HEK293 (cell line): ENCODE measurements around the gene HTR4.

Experiments
- CTCF ChIA-PET: fragments of 350-600 bp; formaldehyde crosslinking; extraction: SDS; loops from one replicate; lab custom pipeline; 2021; ENCODE audit warnings: antibody characterized with exemption; lab: Yijun Ruan, JAX
- POLR2A ChIA-PET: fragments of 300-600 bp; formaldehyde crosslinking; extraction: SDS; loops from one replicate; lab custom pipeline; 2020; ENCODE audit warnings: antibody characterized with exemption, inconsistent platforms; lab: Yijun Ruan, JAX
- H3K27ac ChIP-seq: fragments of 200-500 bp; sonication (Bioruptor generic); 2 replicates; pipeline ENCODE4 v1.5.1; 2014; ENCODE audit warnings: low read depth, low read length, control low read depth, inconsistent platforms; ENCODE audit errors: extremely low read depth
- H3K36me3 ChIP-seq, 2 experiments: fragments of 200-500 bp in 1 of 2; sonication (Bioruptor generic) in 1 of 2; 1 replicate in 1 of 2; 2 replicates in 1 of 2; pipeline ENCODE4 v1.5.1; 2014 to 2017; ENCODE audit warnings: inconsistent platforms in 2 of 2, low read length in 2 of 2; ENCODE audit not compliant: control insufficient read depth in 2 of 2, insufficient read depth in 1 of 2
- H3K4me1 ChIP-seq: fragments of 200-500 bp; sonication (Bioruptor generic); 2 replicates; pipeline ENCODE4 v1.5.1; 2014; ENCODE audit warnings: mild to moderate bottlenecking, low read length, inconsistent platforms; ENCODE audit not compliant: control insufficient read depth, insufficient read depth
- H3K4me3 ChIP-seq: 2 replicates; pipeline ENCODE4 v1.5.1; 2011; ENCODE audit warnings: low read depth, mild to moderate bottlenecking, control low read depth, low read length, moderate library complexity
- H3K9me3 ChIP-seq: fragments of 200-500 bp; sonication (Bioruptor generic); 2 replicates; pipeline ENCODE4 v1.5.1; 2014; ENCODE audit warnings: low read depth, low read length, inconsistent platforms; ENCODE audit not compliant: control insufficient read depth, insufficient read depth
- BCL11A ChIP-seq: fragments of 450-650 bp; formaldehyde crosslinking; IDR thresholded peaks from 2 replicates; pipeline ENCODE4 v1.5.1; 2016; ENCODE audit warnings: low read depth, missing biosample characterization, missing genetic modification characterization
- FEZF1 ChIP-seq: fragments of 450-650 bp; formaldehyde crosslinking; IDR thresholded peaks from 2 replicates; pipeline ENCODE4 v1.5.1; 2016; ENCODE audit warnings: missing biosample characterization, missing genetic modification characterization
- HOXA7 ChIP-seq: sonication (generic); formaldehyde crosslinking; IDR thresholded peaks from 2 replicates; pipeline ENCODE4 v1.8.1; 2022; ENCODE audit warnings: missing genetic modification reagents, borderline replicate concordance
- KLF1 ChIP-seq: fragments of 450-650 bp; formaldehyde crosslinking; IDR thresholded peaks from 2 replicates; pipeline ENCODE4 v1.5.1; 2016; ENCODE audit warnings: missing biosample characterization, missing genetic modification characterization
- KLF7 ChIP-seq: fragments of 450-650 bp; formaldehyde crosslinking; IDR thresholded peaks from 2 replicates; pipeline ENCODE4 v1.5.1; 2016; ENCODE audit warnings: missing biosample characterization, missing genetic modification characterization, borderline replicate concordance
- MEIS1 ChIP-seq: sonication (generic); formaldehyde crosslinking; IDR thresholded peaks from 2 replicates; pipeline ENCODE4 v1.8.1; 2022; ENCODE audit warnings: missing genetic modification reagents, mild to moderate bottlenecking, borderline replicate concordance
- MZF1 ChIP-seq: fragments of 450-650 bp; formaldehyde crosslinking; IDR thresholded peaks from 2 replicates; pipeline ENCODE4 v1.5.1; 2017; ENCODE audit warnings: missing biosample characterization, missing genetic modification characterization, borderline replicate concordance
- OSR2 ChIP-seq: fragments of 450-650 bp; formaldehyde crosslinking; IDR thresholded peaks from 2 replicates; pipeline ENCODE4 v1.5.1; 2016; ENCODE audit warnings: missing biosample characterization, missing genetic modification characterization
- RBAK ChIP-seq: fragments of 450-650 bp; formaldehyde crosslinking; IDR thresholded peaks from 2 replicates; pipeline ENCODE4 v1.5.1; 2016; ENCODE audit warnings: missing biosample characterization, missing genetic modification characterization
- ZFP69B ChIP-seq: fragments of 450-650 bp; formaldehyde crosslinking; IDR thresholded peaks from 2 replicates; pipeline ENCODE4 v1.5.1; 2016; ENCODE audit warnings: missing biosample characterization, missing genetic modification characterization
- ZNF138 ChIP-seq: fragments of 450-650 bp; formaldehyde crosslinking; IDR thresholded peaks from 2 replicates; pipeline ENCODE4 v1.5.1; 2016; ENCODE audit warnings: missing biosample characterization, missing genetic modification characterization, borderline replicate concordance
- ZNF146 ChIP-seq: fragments of 450-650 bp; formaldehyde crosslinking; IDR thresholded peaks from 2 replicates; pipeline ENCODE4 v1.5.1; 2016; ENCODE audit warnings: missing biosample characterization, missing genetic modification characterization
- ZNF174 ChIP-seq: fragments of 450-650 bp; formaldehyde crosslinking; IDR thresholded peaks from 2 replicates; pipeline ENCODE4 v1.5.0; 2017; ENCODE audit warnings: missing biosample characterization, mild to moderate bottlenecking, missing genetic modification characterization
- ZNF175 ChIP-seq: fragments of 450-650 bp; formaldehyde crosslinking; IDR thresholded peaks from 2 replicates; pipeline ENCODE4 v1.5.1; 2016; ENCODE audit warnings: missing biosample characterization, missing genetic modification characterization
- ZNF23 ChIP-seq: fragments of 450-650 bp; formaldehyde crosslinking; IDR thresholded peaks from 2 replicates; pipeline ENCODE4 v1.5.1; 2016; ENCODE audit warnings: missing biosample characterization, missing genetic modification characterization, borderline replicate concordance
- ZNF302 ChIP-seq: fragments of 450-650 bp; formaldehyde crosslinking; IDR thresholded peaks from 2 replicates; pipeline ENCODE4 v1.5.1; 2016; ENCODE audit warnings: missing biosample characterization, missing genetic modification characterization, low read depth
- ZNF394 ChIP-seq: fragments of 450-650 bp; formaldehyde crosslinking; IDR thresholded peaks from 2 replicates; pipeline ENCODE4 v1.5.1; 2016; ENCODE audit warnings: missing biosample characterization, missing genetic modification characterization, mild to moderate bottlenecking, moderate library complexity, borderline replicate concordance
- ZNF404 ChIP-seq: fragments of 450-650 bp; formaldehyde crosslinking; IDR thresholded peaks from 2 replicates; pipeline ENCODE4 v1.5.1; 2017; ENCODE audit warnings: missing biosample characterization, missing genetic modification characterization
- ZNF416 ChIP-seq: fragments of 450-650 bp; formaldehyde crosslinking; IDR thresholded peaks from 2 replicates; pipeline ENCODE4 v1.5.1; 2016; ENCODE audit warnings: missing biosample characterization, missing genetic modification characterization
- ZNF423 ChIP-seq: fragments of 450-650 bp; formaldehyde crosslinking; IDR thresholded peaks from 2 replicates; pipeline ENCODE4 v1.5.1; 2016; ENCODE audit warnings: missing biosample characterization, missing genetic modification characterization
- ZNF610 ChIP-seq: fragments of 450-650 bp; formaldehyde crosslinking; IDR thresholded peaks from 2 replicates; pipeline ENCODE4 v1.5.1; 2016; ENCODE audit warnings: missing biosample characterization, missing genetic modification characterization, borderline replicate concordance
- ZNF654 ChIP-seq: fragments of 450-650 bp; formaldehyde crosslinking; IDR thresholded peaks from 2 replicates; pipeline ENCODE4 v1.5.1; 2016; ENCODE audit warnings: low read depth, missing biosample characterization, missing genetic modification characterization
- ZNF701 ChIP-seq: fragments of 450-650 bp; formaldehyde crosslinking; IDR thresholded peaks from 2 replicates; pipeline ENCODE4 v1.5.1; 2016; ENCODE audit warnings: missing biosample characterization, missing genetic modification characterization
- ZNF785 ChIP-seq: fragments of 450-650 bp; formaldehyde crosslinking; IDR thresholded peaks from 2 replicates; pipeline ENCODE4 v1.5.1; 2016; ENCODE audit warnings: missing biosample characterization, missing genetic modification characterization
- TF ChIP-seq, protein P1 (sequence below): fragments of 450-650 bp; formaldehyde crosslinking; IDR thresholded peaks from 2 replicates; pipeline ENCODE4 v1.5.1; 2016; ENCODE audit warnings: missing biosample characterization, missing genetic modification characterization
- TF ChIP-seq, protein P2 (sequence below): fragments of 450-650 bp; formaldehyde crosslinking; conservative IDR thresholded peaks from 2 replicates; pipeline ENCODE4 v1.5.1; 2016; ENCODE audit warnings: low read depth, missing biosample characterization, missing genetic modification characterization
- TF ChIP-seq, protein P3 (sequence below): fragments of 450-650 bp; formaldehyde crosslinking; IDR thresholded peaks from 2 replicates; pipeline ENCODE4 v1.5.1; 2016; ENCODE audit warnings: missing biosample characterization, missing genetic modification characterization

Gene HTR4

DNA sequence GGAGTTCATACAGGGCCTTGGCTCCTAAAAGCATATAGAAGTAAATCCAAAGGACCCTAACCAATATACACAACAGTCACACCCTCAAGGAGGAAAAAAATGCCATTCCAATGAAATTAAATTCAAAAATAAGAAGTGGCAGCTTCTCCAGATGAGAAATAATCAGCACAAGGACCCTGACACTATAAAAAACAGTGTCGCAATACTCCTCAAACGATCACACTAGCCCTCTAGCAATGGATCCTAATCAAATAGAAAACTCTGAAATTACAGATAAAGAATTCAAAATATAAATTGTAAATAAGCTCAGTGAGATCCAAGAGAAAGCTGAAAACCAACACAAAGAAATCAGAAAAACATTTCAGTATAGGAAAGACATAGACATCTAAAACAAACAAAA, 33.5 kb upstream of the HTR4 start:
- no peak overlapping the region for H3K4me3 ChIP-seq
- TF ChIP-seq ZFP69B (tag by site-specific recombination) (no peak), ZNF785 (no peak), ZNF146 (tag by site-specific recombination) (no peak), ZNF302 (tag by site-specific recombination) (no peak), MZF1 (tag by site-specific recombination) (no peak), ZNF701 (tag by site-specific recombination) (no peak), KLF1 (tag by site-specific recombination) (no peak), MEIS1 (CRISPR knock-in tag) (no peak), ZNF175 (no peak), ZNF23 (tag by site-specific recombination) (no peak), ZNF174 (no peak)
- TF ChIP-seq, protein P1, sequence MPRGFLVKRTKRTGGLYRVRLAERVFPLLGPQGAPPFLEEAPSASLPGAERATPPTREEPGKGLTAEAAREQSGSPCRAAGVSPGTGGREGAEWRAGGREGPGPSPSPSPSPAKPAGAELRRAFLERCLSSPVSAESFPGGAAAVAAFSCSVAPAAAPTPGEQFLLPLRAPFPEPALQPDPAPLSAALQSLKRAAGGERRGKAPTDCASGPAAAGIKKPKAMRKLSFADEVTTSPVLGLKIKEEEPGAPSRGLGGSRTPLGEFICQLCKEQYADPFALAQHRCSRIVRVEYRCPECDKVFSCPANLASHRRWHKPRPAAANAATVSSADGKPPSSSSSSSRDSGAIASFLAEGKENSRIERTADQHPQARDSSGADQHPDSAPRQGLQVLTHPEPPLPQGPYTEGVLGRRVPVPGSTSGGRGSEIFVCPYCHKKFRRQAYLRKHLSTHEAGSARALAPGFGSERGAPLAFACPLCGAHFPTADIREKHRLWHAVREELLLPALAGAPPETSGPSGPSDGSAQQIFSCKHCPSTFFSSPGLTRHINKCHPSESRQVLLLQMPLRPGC: no peak
- TF ChIP-seq, all 188 proteins: peak for 0
- Histone ChIP-seq H3K27ac (no peak overlapping the region), H3K9me3 (no peaks in the 10 kb centered on the region), H3K4me1 (no peaks in the 10 kb centered on the region), H3K36me3 (no peaks in the 10 kb centered on the region)
- ChIA-PET CTCF (interaction anchor here (0.7 to 2.4 kb wide), 8 partner anchors 33 to 580 kb away, joined by 3 to 10 read pairs (median 4); no protein-coding TSS in a partner anchor), POLR2A (no interaction called here)

DNA sequence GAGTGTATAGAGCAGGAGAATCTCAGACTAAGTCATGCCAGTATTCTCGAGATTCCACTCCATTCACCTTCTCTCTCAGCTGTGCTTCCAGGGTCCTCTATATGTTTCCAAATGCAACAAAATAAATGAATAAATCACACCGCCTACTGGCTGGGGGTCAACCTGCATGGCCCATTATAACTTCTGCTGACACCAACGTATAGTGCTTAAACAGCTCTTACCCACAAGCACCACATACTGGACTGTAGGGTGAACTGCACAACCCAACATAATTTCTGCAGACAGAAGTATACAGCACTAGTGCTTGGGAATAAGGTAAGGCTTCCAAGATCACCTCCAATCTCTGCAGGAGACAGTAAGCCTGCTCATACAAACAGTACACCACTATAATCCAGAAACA, 33.1 kb upstream of the HTR4 start:
- no peaks in the 10 kb centered on the region for H3K9me3 ChIP-seq
- ChIA-PET POLR2A (no interaction called here), CTCF (interaction anchor here (0.7 to 2.4 kb wide), 7 partner anchors 10 to 1791 kb away, joined by 3 to 10 read pairs (median 3); no protein-coding TSS in a partner anchor)
- H3K36me3 ChIP-seq: no peaks in the 10 kb centered on the region
- H3K4me3 ChIP-seq: no peak overlapping the region
- TF ChIP-seq ZNF404 (tag by site-specific recombination): no peak
- TF ChIP-seq ZNF654 (tag by site-specific recombination): peak; percentile 18
- H3K4me1 ChIP-seq: no peaks in the 10 kb centered on the region
- no peak overlapping the region for H3K27ac ChIP-seq

DNA sequence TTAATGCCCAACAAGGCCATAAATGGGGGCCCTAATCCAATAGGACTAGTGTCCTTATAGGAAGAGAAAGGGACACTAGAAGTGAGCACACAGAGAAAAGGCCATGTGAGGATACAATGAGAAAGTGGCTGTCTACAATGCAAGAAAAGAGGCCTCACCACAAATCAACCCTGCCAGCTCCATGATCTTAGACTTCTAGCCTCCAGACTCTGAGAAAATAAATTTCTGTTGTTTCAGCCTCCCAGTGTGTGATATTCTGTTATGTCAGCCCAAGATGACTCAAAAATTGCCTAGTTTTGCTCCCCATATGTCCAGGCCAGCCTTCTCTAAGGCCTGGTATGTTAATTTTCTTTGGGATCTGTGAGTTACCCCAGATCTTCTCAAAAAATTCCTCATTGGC, 32.3 kb upstream of the HTR4 start:
- TF ChIP-seq, protein P2, sequence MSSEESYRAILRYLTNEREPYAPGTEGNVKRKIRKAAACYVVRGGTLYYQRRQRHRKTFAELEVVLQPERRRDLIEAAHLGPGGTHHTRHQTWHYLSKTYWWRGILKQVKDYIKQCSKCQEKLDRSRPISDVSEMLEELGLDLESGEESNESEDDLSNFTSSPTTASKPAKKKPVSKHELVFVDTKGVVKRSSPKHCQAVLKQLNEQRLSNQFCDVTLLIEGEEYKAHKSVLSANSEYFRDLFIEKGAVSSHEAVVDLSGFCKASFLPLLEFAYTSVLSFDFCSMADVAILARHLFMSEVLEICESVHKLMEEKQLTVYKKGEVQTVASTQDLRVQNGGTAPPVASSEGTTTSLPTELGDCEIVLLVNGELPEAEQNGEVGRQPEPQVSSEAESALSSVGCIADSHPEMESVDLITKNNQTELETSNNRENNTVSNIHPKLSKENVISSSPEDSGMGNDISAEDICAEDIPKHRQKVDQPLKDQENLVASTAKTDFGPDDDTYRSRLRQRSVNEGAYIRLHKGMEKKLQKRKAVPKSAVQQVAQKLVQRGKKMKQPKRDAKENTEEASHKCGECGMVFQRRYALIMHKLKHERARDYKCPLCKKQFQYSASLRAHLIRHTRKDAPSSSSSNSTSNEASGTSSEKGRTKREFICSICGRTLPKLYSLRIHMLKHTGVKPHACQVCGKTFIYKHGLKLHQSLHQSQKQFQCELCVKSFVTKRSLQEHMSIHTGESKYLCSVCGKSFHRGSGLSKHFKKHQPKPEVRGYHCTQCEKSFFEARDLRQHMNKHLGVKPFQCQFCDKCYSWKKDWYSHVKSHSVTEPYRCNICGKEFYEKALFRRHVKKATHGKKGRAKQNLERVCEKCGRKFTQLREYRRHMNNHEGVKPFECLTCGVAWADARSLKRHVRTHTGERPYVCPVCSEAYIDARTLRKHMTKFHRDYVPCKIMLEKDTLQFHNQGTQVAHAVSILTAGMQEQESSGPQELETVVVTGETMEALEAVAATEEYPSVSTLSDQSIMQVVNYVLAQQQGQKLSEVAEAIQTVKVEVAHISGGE: no peak
- no peak for TF ChIP-seq FEZF1
- no peak for TF ChIP-seq ZNF610 (tag by site-specific recombination)
- no peak for TF ChIP-seq BCL11A (tag by site-specific recombination)
- no peak for TF ChIP-seq ZNF416 (tag by site-specific recombination)
- TF ChIP-seq KLF7 (tag by site-specific recombination): no peak
- TF ChIP-seq, protein P3, sequence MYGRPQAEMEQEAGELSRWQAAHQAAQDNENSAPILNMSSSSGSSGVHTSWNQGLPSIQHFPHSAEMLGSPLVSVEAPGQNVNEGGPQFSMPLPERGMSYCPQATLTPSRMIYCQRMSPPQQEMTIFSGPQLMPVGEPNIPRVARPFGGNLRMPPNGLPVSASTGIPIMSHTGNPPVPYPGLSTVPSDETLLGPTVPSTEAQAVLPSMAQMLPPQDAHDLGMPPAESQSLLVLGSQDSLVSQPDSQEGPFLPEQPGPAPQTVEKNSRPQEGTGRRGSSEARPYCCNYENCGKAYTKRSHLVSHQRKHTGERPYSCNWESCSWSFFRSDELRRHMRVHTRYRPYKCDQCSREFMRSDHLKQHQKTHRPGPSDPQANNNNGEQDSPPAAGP (tag by site-specific recombination): no peak
- TF ChIP-seq ZNF394 (tag by site-specific recombination): no peak
- no peak for TF ChIP-seq OSR2 (tag by site-specific recombination)
- no peak for TF ChIP-seq ZNF423 (tag by site-specific recombination)
- TF ChIP-seq RBAK (tag by site-specific recombination): no peak
- no peak for TF ChIP-seq HOXA7 (CRISPR knock-in tag)
- no peak for TF ChIP-seq ZNF138
- TF ChIP-seq, all 188 proteins: peak for 0
- CTCF ChIA-PET: interaction anchor here (0.6 to 2.4 kb wide), 8 partner anchors 11 to 369 kb away, joined by 3 to 10 read pairs (median 4); no protein-coding TSS in a partner anchor

More for the DNA sequence above, 32.3 kb upstream of the HTR4 start:
- H3K4me3 ChIP-seq: no peak overlapping the region
- H3K36me3 ChIP-seq: no peaks in the 10 kb centered on the region
- H3K9me3 ChIP-seq: no peaks in the 10 kb centered on the region
- H3K27ac ChIP-seq: no peak overlapping the region
- H3K4me1 ChIP-seq: no peaks in the 10 kb centered on the region
- POLR2A ChIA-PET: no interaction called here
